ENCODE data around the gene METRN.
A peak's percentile ranks its signal among the peaks of the same experiment; 100 is the strongest.

Gene METRN

GRCh38 chr16:746637-747036, 31.7 kb downstream of the METRN start:
- POLR2A ChIA-PET, result no interaction called here
- no peaks in the 10 kb centered on the region for H3K9me3 ChIP-seq (ENCODE audit: control insufficient read depth, insufficient read depth, low read depth, low read length)
- no peak overlapping the region for H3K4me3 ChIP-seq (ENCODE audit: low read depth, low read length)
- CTCF ChIA-PET, result no interaction called here
- TF ChIP-seq ZNF140 (tag by site-specific recombination; IDR thresholded peaks at IDR 0.05) (no peak), AEBP2 (tag by site-specific recombination; IDR thresholded peaks at IDR 0.05; ENCODE audit: borderline replicate concordance) (no peak), ZNF423 (tag by site-specific recombination; IDR thresholded peaks at IDR 0.05) (no peak), ZNF366 (tag by site-specific recombination; conservative IDR thresholded peaks at IDR 0.05) (no peak), ZBTB49 (tag by site-specific recombination; IDR thresholded peaks at IDR 0.05; ENCODE audit: low read depth) (no peak), SCRT2 (tag by site-specific recombination; IDR thresholded peaks at IDR 0.05) (no peak), ZNF548 (tag by site-specific recombination; IDR thresholded peaks at IDR 0.05) (no peak), ZNF16 (tag by site-specific recombination; IDR thresholded peaks at IDR 0.05; ENCODE audit: low read depth) (no peak), ZBTB26 (tag by site-specific recombination; optimal IDR thresholded peaks at IDR 0.05) (no peak), ZNF24 (tag by site-specific recombination; IDR thresholded peaks at IDR 0.05) (no peak), ZNF514 (tag by site-specific recombination; IDR thresholded peaks at IDR 0.05) (no peak), SALL2 (tag by site-specific recombination; IDR thresholded peaks at IDR 0.05; ENCODE audit: borderline replicate concordance) (no peak), ZNF701 (tag by site-specific recombination; IDR thresholded peaks at IDR 0.05) (no peak), ZNF350 (tag by site-specific recombination; IDR thresholded peaks at IDR 0.05) (no peak), PRDM1 (tag by site-specific recombination; IDR thresholded peaks at IDR 0.05) (no peak), ZNF629 (tag by site-specific recombination; IDR thresholded peaks at IDR 0.05) (no peak), KLF10 (tag by site-specific recombination; IDR thresholded peaks at IDR 0.05) (no peak), ZBTB7A (tag by site-specific recombination; IDR thresholded peaks at IDR 0.05; ENCODE audit: low read depth) (no peak), ZNF223 (tag by site-specific recombination; IDR thresholded peaks at IDR 0.05) (no peak), ZNF324 (tag by site-specific recombination; IDR thresholded peaks at IDR 0.05) (no peak)
- H3K4me1 ChIP-seq (ENCODE audit: control insufficient read depth, insufficient read depth, low read length), result no peaks in the 10 kb centered on the region
- H3K36me3 ChIP-seq (ENCODE audit: control insufficient read depth in 2 of 2, insufficient read depth in 1 of 2, low read length in 2 of 2), result no peaks in the 10 kb centered on the region
- H3K27ac ChIP-seq (ENCODE audit: extremely low read depth, low read depth, low read length), result no peak overlapping the region

GRCh38 chr16:747978-748746, 33.2 kb downstream of the METRN start:
- no peaks in the 10 kb centered on the region for H3K4me1 ChIP-seq (ENCODE audit: control insufficient read depth, insufficient read depth, low read length)
- H3K36me3 ChIP-seq (ENCODE audit: control insufficient read depth in 2 of 2, insufficient read depth in 1 of 2, low read length in 2 of 2), result no peaks in the 10 kb centered on the region
- H3K4me3 ChIP-seq (ENCODE audit: low read depth, low read length), result no peak overlapping the region
- no peaks in the 10 kb centered on the region for H3K9me3 ChIP-seq (ENCODE audit: control insufficient read depth, insufficient read depth, low read depth, low read length)
- no peak overlapping the region for H3K27ac ChIP-seq (ENCODE audit: extremely low read depth, low read depth, low read length)
- CTCF ChIA-PET, result interaction anchor here (0.5 to 2.1 kb wide), 3 partner anchors 37 to 311 kb away, joined by 4 to 7 read pairs (median 5); partner anchors contain the start of genes CHTF18 and RPUSD1
- POLR2A ChIA-PET, result no interaction called here
- TF ChIP-seq SCRT2 (tag by site-specific recombination; IDR thresholded peaks at IDR 0.05), result peak; percentile 71; the same call in 1 of the 2 replicates
- TF ChIP-seq ZNF121 (tag by site-specific recombination; IDR thresholded peaks at IDR 0.05), result peak; percentile 76; the same call in 1 of the 2 replicates
- no peak for TF ChIP-seq ZNF24 (tag by site-specific recombination; IDR thresholded peaks at IDR 0.05)

All from HEK293 (cell line).